ENCODE measurements around the gene ATP2B2.

Gene ATP2B2

GRCh38 chr3:10356461-10356981, 148.9 kb downstream of the ATP2B2 start:
- DNase-seq: no peak

DNA sequence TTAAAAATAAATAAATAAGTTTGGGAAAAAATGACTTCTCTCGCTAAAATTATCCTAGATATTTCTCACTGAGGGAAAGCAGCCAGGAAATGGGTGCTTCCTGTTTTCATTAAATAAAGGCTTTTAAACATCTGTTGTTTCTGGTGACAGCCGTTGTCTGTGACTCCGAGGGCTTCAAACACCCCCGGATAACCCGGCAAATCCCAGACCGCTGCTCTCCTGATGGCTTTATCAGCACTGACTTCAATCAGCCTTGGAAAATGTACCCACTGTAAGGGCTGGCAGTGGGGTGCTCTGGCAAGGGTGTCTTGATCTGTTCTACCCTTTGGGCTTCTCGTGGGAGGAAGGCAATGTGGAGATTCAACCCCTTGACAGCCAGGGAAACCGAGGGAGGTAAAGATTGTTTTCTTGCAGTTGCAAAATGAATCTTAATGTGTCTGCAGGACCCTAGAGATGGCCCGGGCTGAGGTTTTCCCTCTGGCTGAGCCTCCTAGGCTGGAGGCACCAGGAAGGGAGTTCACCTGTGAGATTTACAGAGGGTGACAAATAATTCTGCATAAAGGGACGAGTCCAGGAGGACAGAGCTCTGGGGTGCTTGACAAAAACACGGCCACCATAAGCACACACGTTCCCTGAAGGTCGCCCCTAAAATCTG, 150.9 kb downstream of the ATP2B2 start:
- DNase-seq: no peak

DNA sequence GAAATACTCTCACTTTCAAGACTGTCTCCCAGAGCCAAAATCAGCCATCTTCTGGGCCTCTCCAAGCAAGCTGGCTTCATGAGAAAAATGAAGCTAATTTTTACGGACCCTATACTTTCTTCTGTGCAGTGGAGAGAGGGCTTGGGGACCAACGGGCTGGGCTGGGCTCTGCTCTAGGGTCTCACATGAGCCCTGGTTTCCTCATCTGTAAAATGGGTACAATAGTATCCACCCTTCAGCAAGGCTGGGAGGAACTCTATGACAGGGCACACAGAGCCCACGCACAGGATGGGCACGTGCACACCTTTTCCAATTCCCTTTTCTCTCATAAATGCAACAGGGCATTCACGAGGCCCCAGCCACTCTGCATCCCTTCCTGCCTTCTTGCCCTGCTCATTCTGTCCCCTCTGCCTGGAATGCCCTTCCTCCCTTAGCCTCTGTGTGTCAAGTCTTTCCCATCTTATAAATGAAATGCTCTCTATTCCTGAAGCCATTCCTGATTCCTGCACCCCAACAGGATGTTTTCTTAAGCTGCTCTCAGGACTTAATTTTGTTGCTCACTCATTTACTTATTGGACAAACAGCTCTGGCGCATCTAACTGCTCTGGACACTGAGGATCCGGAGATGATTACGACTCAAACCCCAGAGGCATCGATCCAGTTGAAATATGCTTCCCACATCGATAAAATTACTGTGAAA, 151.6 kb downstream of the ATP2B2 start:
- no peak for DNase-seq

- no peak for DNase-seq
These were observed 152.2 kb downstream of the ATP2B2 start for GRCh38 chr3:10353160-10353559.

DNA sequence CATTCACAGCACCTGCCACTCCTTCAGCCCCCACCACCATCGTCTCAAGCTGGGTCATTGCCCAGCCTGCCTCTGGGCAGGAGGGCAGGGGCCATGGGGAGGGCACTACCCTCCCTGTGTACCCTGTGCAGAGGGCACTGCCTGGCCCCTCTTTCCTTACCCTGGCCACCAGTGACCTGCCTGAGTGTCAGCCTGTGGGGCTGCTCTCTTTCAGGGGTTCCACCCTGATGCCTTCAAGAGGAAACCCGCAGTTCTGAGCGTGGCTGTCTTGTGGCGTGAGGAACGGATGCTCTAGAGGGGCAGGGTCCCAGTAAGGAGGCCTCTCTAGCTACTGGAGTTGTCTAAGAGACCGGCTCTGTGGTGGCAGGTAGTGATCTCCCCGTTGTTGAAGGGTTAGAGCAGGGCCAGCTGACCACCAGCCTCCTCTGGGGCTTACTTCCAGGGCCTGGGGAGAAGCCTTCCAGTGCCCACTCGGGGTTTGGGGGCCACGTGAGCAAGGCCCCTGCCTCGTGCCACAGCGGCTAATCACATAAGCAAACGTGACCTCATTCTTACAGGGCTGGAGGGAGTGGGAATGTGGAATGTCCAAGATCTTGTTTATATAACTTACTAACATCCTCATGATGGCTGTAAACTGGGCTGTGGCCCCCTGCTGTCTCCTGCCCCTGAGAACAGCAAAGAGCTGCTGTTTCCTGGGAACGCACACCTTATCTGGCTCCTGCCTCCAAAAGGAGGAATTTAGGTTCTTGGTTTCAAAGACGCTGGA, 153.1 kb downstream of the ATP2B2 start:
- DNase-seq: no peak

GRCh38 chr3:10351013-10351735, 154.2 kb downstream of the ATP2B2 start:
- no peak for DNase-seq

DNA sequence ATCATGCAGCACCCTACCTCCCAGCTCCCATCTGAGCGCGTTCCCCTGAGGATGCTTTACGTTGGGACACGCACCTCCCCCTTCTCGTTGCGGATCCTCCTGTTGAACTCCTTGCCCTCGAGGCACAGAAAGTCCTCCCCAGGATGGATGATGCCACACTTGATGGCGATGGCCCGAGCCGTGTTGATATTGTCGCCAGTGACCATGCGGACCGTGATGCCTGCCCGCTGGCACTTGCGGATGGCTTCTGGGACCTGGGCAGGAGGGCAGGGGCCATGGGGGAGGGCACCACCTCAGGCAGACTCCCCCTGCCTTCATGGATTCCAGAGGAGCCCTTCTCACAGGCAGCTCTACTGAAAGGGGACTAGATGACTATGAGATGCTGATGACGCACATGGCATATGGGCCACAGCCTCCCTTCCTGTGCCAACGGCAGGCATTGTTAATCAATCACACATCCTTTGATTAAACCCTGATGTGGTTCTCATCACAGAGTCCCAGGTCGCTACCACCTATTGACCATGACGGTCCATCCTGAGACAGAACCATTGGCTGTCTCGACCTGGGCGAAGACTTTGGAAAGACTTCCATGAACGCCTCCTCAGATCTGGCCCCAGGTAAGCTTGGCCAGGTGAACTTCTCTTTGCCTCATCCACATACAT, 154.9 kb downstream of the ATP2B2 start:
- DNase-seq: no peak

DNA sequence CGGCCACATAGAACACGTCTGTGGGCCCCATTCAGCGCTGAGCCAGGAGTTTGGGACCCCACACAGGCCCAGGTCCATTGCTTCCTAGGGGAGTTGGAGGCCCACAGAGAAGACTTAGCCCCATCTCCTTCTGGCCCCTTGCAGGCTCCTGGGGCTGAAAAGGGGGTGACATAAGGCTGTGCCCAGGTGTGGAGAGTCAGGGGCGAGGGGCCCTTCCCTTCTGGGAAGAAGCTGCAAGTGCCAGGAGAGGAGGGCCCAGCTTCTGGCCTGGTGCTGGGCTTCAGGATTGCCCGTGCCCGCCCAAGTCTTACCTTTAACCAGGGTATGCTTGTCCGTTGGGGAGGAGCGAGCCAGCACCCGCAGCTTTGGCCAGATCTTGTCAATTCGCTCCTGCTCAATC, 155.6 kb downstream of the ATP2B2 start:
- no peak for DNase-seq

- no peak for DNase-seq
These were observed 157.0 kb downstream of the ATP2B2 start for GRCh38 chr3:10348404-10348721.

GRCh38 chr3:10347648-10348403, 157.6 kb downstream of the ATP2B2 start:
- no peak for DNase-seq

DNA sequence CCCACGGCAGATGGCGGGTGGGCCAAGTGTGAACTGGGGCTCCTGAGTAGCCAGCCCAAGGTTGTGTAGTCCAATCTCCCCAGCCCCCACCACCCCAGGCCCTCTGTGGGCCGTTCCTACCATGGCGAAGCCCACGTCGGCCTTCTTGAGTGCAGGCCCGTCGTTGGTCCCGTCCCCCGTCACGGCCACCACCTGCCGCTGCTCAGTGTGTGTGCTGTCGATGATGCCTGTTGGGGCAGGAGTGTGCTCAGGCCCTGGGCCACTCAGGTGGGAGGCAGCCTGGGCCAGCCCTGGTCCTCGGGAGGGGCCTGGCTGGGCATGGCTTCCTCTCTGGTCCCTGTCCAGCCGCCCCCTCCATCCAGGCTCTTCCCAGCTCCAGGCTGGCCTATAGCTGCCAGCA, 159.5 kb downstream of the ATP2B2 start:
- DNase-seq: no peak

GRCh38 chr3:10344944-10345575, 160.3 kb downstream of the ATP2B2 start:
- no peak for DNase-seq

DNA sequence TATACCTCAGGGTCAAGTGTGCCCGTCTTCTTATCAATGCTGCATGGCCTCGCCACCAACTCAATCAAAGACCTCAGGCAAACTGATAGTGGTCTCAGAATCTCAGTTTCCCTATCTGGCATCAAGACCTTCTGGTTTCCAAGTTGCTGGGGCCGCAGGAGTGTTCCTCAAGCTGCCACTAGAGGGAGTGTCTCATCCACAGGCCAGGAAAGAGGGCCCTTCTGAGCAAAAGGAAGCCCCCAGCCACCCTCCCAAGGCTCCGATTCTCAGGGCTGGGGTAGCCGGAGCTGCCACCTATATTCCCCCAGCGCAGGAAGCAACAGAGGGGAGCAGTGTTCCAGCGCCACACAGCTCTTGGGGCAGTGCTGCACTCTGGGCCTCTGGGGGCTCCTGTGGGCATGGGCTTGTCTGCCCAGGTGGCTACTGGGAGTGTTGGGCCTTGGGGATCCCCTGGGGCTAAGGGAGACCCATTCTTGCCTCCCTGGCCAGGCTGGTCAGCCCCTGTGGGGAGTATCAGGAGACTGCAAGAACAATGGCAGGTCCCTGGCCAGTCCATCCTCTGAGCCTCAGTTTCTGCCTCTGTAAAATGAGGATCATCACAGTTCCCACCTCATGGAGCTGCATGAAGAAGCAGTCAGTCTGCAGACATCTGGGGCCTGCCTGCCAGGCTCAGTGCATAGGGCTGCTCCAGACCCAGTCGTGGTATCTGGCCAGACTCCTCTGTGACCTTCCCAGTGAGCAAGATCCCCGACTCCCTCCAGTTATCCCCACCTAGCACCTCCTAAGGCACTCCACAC, 161.0 kb downstream of the ATP2B2 start:
- peak; percentile 76 for DNase-seq

DNA sequence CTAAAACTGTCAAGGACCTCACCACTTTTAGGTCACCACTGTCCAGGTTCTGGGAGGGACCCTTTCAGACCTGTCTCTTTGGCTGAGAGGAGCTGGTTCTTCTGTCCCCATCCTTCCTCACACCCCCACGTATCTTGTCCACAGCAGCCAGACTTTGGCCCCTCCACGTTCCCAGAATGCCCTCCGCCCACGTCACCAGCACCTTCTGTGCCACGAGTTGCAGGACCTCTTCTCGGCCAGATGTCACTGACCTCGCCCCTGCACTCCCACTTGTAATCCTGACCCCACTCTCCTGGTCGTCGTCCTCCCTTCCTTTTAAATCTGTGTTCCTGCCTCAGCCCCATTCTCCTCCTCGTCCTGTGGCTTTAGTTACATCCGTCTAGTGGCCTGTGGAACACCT, 161.9 kb downstream of the ATP2B2 start:
- DNase-seq: no peak

DNA sequence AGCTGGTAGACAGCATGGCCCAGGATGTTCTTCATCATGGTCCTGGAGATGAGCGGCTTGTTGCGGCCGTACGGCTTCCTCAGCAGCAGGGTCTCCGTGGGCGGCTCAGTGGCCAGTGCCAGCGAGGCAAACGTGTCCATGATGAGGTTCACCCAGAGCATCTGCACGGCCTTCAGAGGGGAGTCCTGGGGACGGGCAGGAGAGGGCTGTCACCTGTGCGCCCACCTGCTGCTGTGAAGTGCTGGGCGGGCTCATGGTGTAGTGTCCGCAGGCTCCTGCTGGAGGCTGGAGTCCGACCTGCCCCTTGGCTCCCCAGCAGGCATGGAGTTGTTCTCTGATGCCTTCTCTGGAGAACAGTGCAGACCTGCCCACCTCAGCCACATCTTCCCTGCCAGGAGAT, 162.6 kb downstream of the ATP2B2 start:
- no peak for DNase-seq

GRCh38 chr3:10341901-10342398, 163.4 kb downstream of the ATP2B2 start:
- DNase-seq: no peak

DNA sequence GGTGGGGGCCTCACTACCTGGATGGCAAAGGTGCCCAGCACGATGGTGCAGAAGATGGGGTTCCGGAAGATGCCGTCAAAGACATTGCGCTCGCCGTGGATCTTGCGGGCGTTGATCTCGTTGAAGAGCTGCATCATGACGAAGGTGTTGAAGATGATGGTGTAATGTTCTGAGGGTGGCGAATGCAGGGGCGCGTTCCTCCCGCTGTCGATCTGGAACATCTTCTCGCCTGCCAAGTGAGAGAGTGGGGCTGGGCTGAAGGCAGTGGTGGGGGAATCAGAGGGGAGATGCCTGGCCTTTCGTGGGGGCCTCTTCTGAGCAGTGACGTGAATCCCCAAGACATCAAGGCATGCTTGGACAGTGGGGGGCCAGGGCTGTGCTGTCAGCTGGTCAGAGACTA, 164.9 kb downstream of the ATP2B2 start:
- no peak for DNase-seq

DNA sequence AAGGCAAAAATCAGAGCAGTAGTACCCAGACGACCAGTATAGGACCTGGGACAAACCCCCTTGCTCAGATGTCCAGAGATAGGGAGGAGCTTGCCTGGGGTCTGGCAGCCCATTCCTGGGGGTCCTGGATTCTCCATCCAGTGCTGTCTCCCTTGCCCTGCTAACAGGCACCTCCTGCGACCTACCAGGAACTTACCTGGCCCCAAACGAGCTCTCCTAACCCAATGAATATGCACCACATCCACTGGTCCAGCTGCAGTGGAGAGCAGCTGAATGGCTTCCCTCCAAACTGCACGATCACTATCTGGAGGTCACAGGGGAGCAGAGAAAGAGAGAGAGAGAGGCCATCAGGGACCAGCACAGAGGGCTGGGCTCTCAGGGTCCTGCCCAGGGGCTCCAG, 165.3 kb downstream of the ATP2B2 start:
- no peak for DNase-seq

DNA sequence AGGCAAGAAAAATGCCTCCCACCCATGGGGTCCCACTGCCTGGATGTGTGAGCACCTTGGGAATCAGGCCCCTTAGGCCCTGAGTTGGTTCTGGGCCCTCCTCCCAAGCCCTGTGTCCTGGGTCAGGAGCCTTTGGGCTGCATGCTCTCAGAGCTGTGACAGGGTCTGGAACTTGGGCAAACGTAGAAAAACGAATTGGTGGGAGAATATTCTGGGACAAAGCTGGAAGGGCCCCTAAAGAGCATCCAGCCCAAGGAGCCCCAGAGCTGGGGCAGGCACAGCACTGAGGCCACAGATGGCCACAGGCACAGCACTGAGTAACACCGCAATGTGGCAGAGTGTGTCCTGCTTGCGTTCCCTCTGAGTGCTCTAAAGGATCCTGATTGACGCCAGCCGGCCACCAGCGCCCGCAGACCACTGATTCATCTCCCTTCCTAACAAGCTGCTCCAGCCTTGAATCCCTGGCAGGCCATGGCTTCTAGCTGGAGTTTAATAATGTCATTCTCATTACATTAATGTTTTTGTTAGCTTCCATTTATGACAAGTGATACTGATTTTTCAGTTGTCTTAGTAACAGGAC, 165.9 kb downstream of the ATP2B2 start:
- DNase-seq: no peak

Measured in islet precursor cell (in vitro differentiated cells).